HEK293 (cell line): ENCODE data around the gene FRS2.

Source experiments
- CTCF ChIA-PET: fragments of 350-600 bp; formaldehyde crosslinking; extraction: SDS; loops from one replicate; lab custom pipeline; 2021; ENCODE audit warnings: antibody characterized with exemption; lab: Yijun Ruan, JAX
- POLR2A ChIA-PET: fragments of 300-600 bp; formaldehyde crosslinking; extraction: SDS; loops from one replicate; lab custom pipeline; 2020; ENCODE audit warnings: antibody characterized with exemption, inconsistent platforms; lab: Yijun Ruan, JAX
- H3K27ac ChIP-seq: fragments of 200-500 bp; sonication (Bioruptor generic); 2 replicates; pipeline ENCODE4 v1.5.1; 2014; ENCODE audit warnings: low read depth, low read length, control low read depth, inconsistent platforms; ENCODE audit errors: extremely low read depth
- H3K36me3 ChIP-seq, 2 experiments: fragments of 200-500 bp in 1 of 2; sonication (Bioruptor generic) in 1 of 2; 1 replicate in 1 of 2; 2 replicates in 1 of 2; pipeline ENCODE4 v1.5.1; 2014 to 2017; ENCODE audit warnings: inconsistent platforms in 2 of 2, low read length in 2 of 2; ENCODE audit not compliant: control insufficient read depth in 2 of 2, insufficient read depth in 1 of 2
- H3K4me1 ChIP-seq: fragments of 200-500 bp; sonication (Bioruptor generic); 2 replicates; pipeline ENCODE4 v1.5.1; 2014; ENCODE audit warnings: mild to moderate bottlenecking, low read length, inconsistent platforms; ENCODE audit not compliant: control insufficient read depth, insufficient read depth
- H3K4me3 ChIP-seq: 2 replicates; pipeline ENCODE4 v1.5.1; 2011; ENCODE audit warnings: low read depth, mild to moderate bottlenecking, control low read depth, low read length, moderate library complexity
- H3K9me3 ChIP-seq: fragments of 200-500 bp; sonication (Bioruptor generic); 2 replicates; pipeline ENCODE4 v1.5.1; 2014; ENCODE audit warnings: low read depth, low read length, inconsistent platforms; ENCODE audit not compliant: control insufficient read depth, insufficient read depth
- GLI2 ChIP-seq: fragments of 450-650 bp; formaldehyde crosslinking; IDR thresholded peaks from 2 replicates; pipeline ENCODE4; 2017; ENCODE audit warnings: missing biosample characterization, missing genetic modification characterization, low read depth, borderline replicate concordance
- PRDM10 ChIP-seq: fragments of 450-650 bp; formaldehyde crosslinking; IDR thresholded peaks from 2 replicates; pipeline ENCODE4 v1.5.1; 2016; ENCODE audit warnings: missing biosample characterization, missing genetic modification characterization
- SETDB1 ChIP-seq: IDR thresholded peaks from one replicate; pipeline ENCODE4 v1.6.1; 2017; ENCODE audit warnings: mild to moderate bottlenecking, low read length, moderate library complexity, mixed read lengths; ENCODE audit not compliant: insufficient read length
- ZNF121 ChIP-seq: fragments of 450-650 bp; formaldehyde crosslinking; IDR thresholded peaks from 2 replicates; pipeline ENCODE4 v1.5.1; 2016; ENCODE audit warnings: missing biosample characterization, missing genetic modification characterization
- ZNF221 ChIP-seq: fragments of 450-650 bp; formaldehyde crosslinking; IDR thresholded peaks from 2 replicates; pipeline ENCODE4 v1.5.1; 2017; ENCODE audit warnings: missing biosample characterization, missing genetic modification characterization, borderline replicate concordance
- ZNF239 ChIP-seq: fragments of 450-650 bp; formaldehyde crosslinking; IDR thresholded peaks from 2 replicates; pipeline ENCODE4 v1.5.1; 2016; ENCODE audit warnings: missing biosample characterization, missing genetic modification characterization
- ZNF292 ChIP-seq: fragments of 450-650 bp; formaldehyde crosslinking; IDR thresholded peaks from 2 replicates; pipeline ENCODE4 v1.5.1; 2016; ENCODE audit warnings: low read depth, missing biosample characterization, missing genetic modification characterization, borderline replicate concordance
- ZNF366 ChIP-seq: fragments of 450-650 bp; formaldehyde crosslinking; conservative IDR thresholded peaks from 2 replicates; pipeline ENCODE4 v1.5.1; 2016; ENCODE audit warnings: missing biosample characterization, missing genetic modification characterization
- ZNF449 ChIP-seq: fragments of 450-650 bp; formaldehyde crosslinking; IDR thresholded peaks from 2 replicates; pipeline ENCODE4 v1.5.1; 2017; ENCODE audit warnings: missing biosample characterization, mild to moderate bottlenecking, missing genetic modification characterization, moderate library complexity
- ZNF473 ChIP-seq: fragments of 450-650 bp; formaldehyde crosslinking; IDR thresholded peaks from 2 replicates; pipeline ENCODE4 v1.5.1; 2017; ENCODE audit warnings: missing biosample characterization, missing genetic modification characterization
- ZNF571 ChIP-seq: fragments of 450-650 bp; formaldehyde crosslinking; IDR thresholded peaks from 2 replicates; pipeline ENCODE4 v1.5.0; 2017; ENCODE audit warnings: missing biosample characterization, missing genetic modification characterization
- ZNF580 ChIP-seq: fragments of 450-650 bp; formaldehyde crosslinking; IDR thresholded peaks from 2 replicates; pipeline ENCODE4 v1.5.1; 2016; ENCODE audit warnings: missing biosample characterization, missing genetic modification characterization
- ZNF596 ChIP-seq: fragments of 450-650 bp; IDR thresholded peaks from 2 replicates; pipeline ENCODE4 v1.5.0; 2018; ENCODE audit warnings: missing biosample characterization, mild to moderate bottlenecking, missing genetic modification characterization, moderate library complexity
- ZNF670 ChIP-seq: fragments of 450-650 bp; formaldehyde crosslinking; IDR thresholded peaks from 2 replicates; pipeline ENCODE4 v1.5.1; 2016; ENCODE audit warnings: missing biosample characterization, missing genetic modification characterization, low read depth
- ZNF677 ChIP-seq: fragments of 450-650 bp; IDR thresholded peaks from 2 replicates; pipeline ENCODE4 v1.5.0; 2018; ENCODE audit warnings: missing biosample characterization, mild to moderate bottlenecking, missing genetic modification characterization, moderate library complexity
- ZNF837 ChIP-seq: fragments of 450-650 bp; formaldehyde crosslinking; IDR thresholded peaks from 2 replicates; pipeline ENCODE4 v1.5.1; 2016; ENCODE audit warnings: missing biosample characterization, missing genetic modification characterization
- ZXDB ChIP-seq: fragments of 450-650 bp; formaldehyde crosslinking; IDR thresholded peaks from 2 replicates; pipeline ENCODE4 v1.5.1; 2016; ENCODE audit warnings: missing biosample characterization, missing genetic modification characterization
- TF ChIP-seq, protein P1 (sequence below): fragments of 450-650 bp; formaldehyde crosslinking; IDR thresholded peaks from 2 replicates; pipeline ENCODE4 v1.5.1; 2016; ENCODE audit warnings: missing biosample characterization, missing genetic modification characterization
- TF ChIP-seq, protein P2 (sequence below): fragments of 450-650 bp; formaldehyde crosslinking; IDR thresholded peaks from 2 replicates; pipeline ENCODE4 v1.5.1; 2017; ENCODE audit warnings: missing biosample characterization, missing genetic modification characterization
- TF ChIP-seq, protein P3 (sequence below): fragments of 450-650 bp; formaldehyde crosslinking; IDR thresholded peaks from 2 replicates; pipeline ENCODE4 v1.5.1; 2017; ENCODE audit warnings: missing biosample characterization, missing genetic modification characterization

The FRS2 gene

GRCh38 chr12:69481133-69481532 lies 10.9 kb downstream of the FRS2 start:
- TF ChIP-seq, protein P1, sequence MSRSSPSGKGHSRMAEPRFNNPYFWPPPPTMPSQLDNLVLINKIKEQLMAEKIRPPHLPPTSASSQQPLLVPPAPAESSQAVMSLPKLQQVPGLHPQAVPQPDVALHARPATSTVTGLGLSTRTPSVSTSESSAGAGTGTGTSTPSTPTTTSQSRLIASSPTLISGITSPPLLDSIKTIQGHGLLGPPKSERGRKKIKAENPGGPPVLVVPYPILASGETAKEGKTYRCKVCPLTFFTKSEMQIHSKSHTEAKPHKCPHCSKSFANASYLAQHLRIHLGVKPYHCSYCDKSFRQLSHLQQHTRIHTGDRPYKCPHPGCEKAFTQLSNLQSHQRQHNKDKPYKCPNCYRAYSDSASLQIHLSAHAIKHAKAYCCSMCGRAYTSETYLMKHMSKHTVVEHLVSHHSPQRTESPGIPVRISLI (tag by site-specific recombination), result 0 out of 2 replicates have a peak, but pooled peaks have one; percentile 30
- no peak for TF ChIP-seq SETDB1
- TF ChIP-seq, all 188 proteins: peak for 1
- Histone ChIP-seq H3K4me1 (peaks cover 12% of the 10 kb centered on the region), H3K36me3 (no peaks in the 10 kb centered on the region), H3K4me3 (no peak overlapping the region), H3K9me3 (no peaks in the 10 kb centered on the region), H3K27ac (no peak overlapping the region)
- CTCF ChIA-PET, result interaction anchor here (0.6 to 2.3 kb wide), 2 partner anchors 63 to 90 kb away, joined by 3 to 5 read pairs; no protein-coding TSS in a partner anchor
- POLR2A ChIA-PET, result no interaction called here

DNA sequence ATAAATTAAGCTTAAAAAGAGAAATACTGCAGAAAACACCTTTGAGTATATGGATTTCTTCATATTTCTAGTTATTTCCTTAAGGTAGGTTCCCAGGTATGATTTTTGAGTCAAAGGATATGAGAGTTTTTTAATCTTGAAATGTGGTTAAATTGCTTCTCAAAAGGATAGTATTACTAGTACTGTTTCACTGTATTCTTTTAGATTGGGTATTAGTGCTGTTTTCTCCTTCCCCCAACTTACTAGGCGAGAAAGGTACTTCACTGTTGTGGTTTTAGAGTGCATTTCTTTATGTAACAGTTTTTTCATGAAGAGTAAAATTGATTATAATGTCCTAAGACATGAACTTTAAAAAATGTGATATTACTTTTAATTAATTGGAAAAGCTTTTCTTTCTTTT lies 13.5 kb downstream of the FRS2 start:
- TF ChIP-seq ZNF670 (tag by site-specific recombination), result no peak
- no peak for TF ChIP-seq ZNF366 (tag by site-specific recombination)
- TF ChIP-seq, protein P2, sequence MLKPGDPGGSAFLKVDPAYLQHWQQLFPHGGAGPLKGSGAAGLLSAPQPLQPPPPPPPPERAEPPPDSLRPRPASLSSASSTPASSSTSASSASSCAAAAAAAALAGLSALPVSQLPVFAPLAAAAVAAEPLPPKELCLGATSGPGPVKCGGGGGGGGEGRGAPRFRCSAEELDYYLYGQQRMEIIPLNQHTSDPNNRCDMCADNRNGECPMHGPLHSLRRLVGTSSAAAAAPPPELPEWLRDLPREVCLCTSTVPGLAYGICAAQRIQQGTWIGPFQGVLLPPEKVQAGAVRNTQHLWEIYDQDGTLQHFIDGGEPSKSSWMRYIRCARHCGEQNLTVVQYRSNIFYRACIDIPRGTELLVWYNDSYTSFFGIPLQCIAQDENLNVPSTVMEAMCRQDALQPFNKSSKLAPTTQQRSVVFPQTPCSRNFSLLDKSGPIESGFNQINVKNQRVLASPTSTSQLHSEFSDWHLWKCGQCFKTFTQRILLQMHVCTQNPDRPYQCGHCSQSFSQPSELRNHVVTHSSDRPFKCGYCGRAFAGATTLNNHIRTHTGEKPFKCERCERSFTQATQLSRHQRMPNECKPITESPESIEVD, result peak; percentile 13; the same call in 1 of the 2 replicates
- no peak for TF ChIP-seq ZNF473 (tag by site-specific recombination)
- no peak for TF ChIP-seq ZNF292 (tag by site-specific recombination)
- no peak for TF ChIP-seq ZNF677 (tag by site-specific recombination)
- TF ChIP-seq, protein P3, sequence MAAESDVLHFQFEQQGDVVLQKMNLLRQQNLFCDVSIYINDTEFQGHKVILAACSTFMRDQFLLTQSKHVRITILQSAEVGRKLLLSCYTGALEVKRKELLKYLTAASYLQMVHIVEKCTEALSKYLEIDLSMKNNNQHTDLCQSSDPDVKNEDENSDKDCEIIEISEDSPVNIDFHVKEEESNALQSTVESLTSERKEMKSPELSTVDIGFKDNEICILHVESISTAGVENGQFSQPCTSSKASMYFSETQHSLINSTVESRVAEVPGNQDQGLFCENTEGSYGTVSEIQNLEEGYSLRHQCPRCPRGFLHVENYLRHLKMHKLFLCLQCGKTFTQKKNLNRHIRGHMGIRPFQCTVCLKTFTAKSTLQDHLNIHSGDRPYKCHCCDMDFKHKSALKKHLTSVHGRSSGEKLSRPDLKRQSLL, result no peak
- TF ChIP-seq, all 188 proteins: peak for 1
- H3K9me3 ChIP-seq, result no peaks in the 10 kb centered on the region
- peaks cover 7% of the 10 kb centered on the region; the same call in 1 of the 2 replicates for H3K4me1 ChIP-seq
- CTCF ChIA-PET, result interaction anchor here (1.5 kb wide), 1 partner anchor 10 kb away, joined by 4 read pairs; no protein-coding TSS in a partner anchor
- POLR2A ChIA-PET, result interaction anchor here (0.6 to 1.3 kb wide), 2 partner anchors 13 to 24 kb away, joined by 4 to 5 read pairs; no protein-coding TSS in a partner anchor
- no peak overlapping the region for H3K4me3 ChIP-seq
- no peaks in the 10 kb centered on the region for H3K36me3 ChIP-seq
- H3K27ac ChIP-seq, result no peak overlapping the region

- Histone ChIP-seq H3K4me1 (peaks cover 7% of the 10 kb centered on the region; the same call in 1 of the 2 replicates), H3K27ac (no peak overlapping the region), H3K36me3 (no peaks in the 10 kb centered on the region), H3K9me3 (no peaks in the 10 kb centered on the region), H3K4me3 (no peak overlapping the region)
- ChIA-PET CTCF (interaction anchor here (0.6 to 1.5 kb wide), 4 partner anchors 9 to 95 kb away, joined by 3 to 4 read pairs (median 4); no protein-coding TSS in a partner anchor), POLR2A (interaction anchor here (0.6 to 1.3 kb wide), 3 partner anchors 13 to 99 kb away, joined by 3 to 5 read pairs (median 4); no protein-coding TSS in a partner anchor)
- TF ChIP-seq ZNF837 (tag by site-specific recombination) (no peak), ZNF449 (tag by site-specific recombination) (no peak), ZNF221 (tag by site-specific recombination) (no peak), ZNF121 (tag by site-specific recombination) (no peak), ZNF571 (tag by site-specific recombination) (no peak), GLI2 (tag by site-specific recombination) (peak; percentile 79; the same call in 1 of the 2 replicates), ZNF580 (tag by site-specific recombination) (0 out of 2 replicates have a peak, but pooled peaks have one; percentile 16), PRDM10 (tag by site-specific recombination) (no peak), ZNF239 (tag by site-specific recombination) (no peak), ZXDB (tag by site-specific recombination) (peak; percentile 86), ZNF596 (no peak; the same call in 1 of the 2 replicates)
These were observed 14.2 kb downstream of the FRS2 start for GRCh38 chr12:69484428-69484827.
